IMR-90 (cell line): ENCODE results near the gene NNAT. TPM values are rescaled to one million over a fixed set of nuclear protein-coding genes. Genes with fewer than 3 reads are reported as not detected.

Experiments used
- ATAC-seq: fragments of 200-7000 bp; cut with Tn5 transposase; 2 replicates; pipeline ENCODE4 v1.9.1; 2020; ENCODE audit warnings: low read depth, mild to moderate bottlenecking, moderate library complexity
- BruUV-seq: library from RNA; stranded (reverse); fragments of 400-500 nt; replicated peaks from 2 replicates; lab custom pipeline; 2021; lab: Mats Ljungman, UMichigan
- CTCF ChIA-PET: fragments of 300-600 bp; formaldehyde crosslinking; extraction: SDS; loops from one replicate; lab custom pipeline; 2021; ENCODE audit warnings: antibody characterized with exemption; lab: Yijun Ruan, JAX
- POLR2A ChIA-PET: fragments of 300-600 bp; sonication (Branson Sonifier 250); formaldehyde crosslinking; loops from one replicate; lab custom pipeline; 2022; ENCODE audit warnings: antibody characterized with exemption; ENCODE audit not compliant: unreplicated experiment; lab: Charles Lee
- DNase-seq: peaks from one replicate; pipeline ENCODE4 v3.0.0; 2013
- H2AFZ ChIP-seq: replicated peaks from 2 replicates; pipeline ENCODE3; 2013; ENCODE audit warnings: low read length, mild to moderate bottlenecking; ENCODE audit not compliant: poor library complexity
- H2AK5ac ChIP-seq: 2 replicates; pipeline ENCODE4 v1.6.1; 2013; ENCODE audit warnings: low read depth, low read length, inconsistent platforms
- H2AK9ac ChIP-seq: replicated peaks from 2 replicates; pipeline ENCODE3; 2013; ENCODE audit warnings: mild to moderate bottlenecking, low read depth, low read length, moderate library complexity; ENCODE audit not compliant: poor library complexity
- H2BK120ac ChIP-seq: 2 replicates; pipeline ENCODE4 v1.6.1; 2013; ENCODE audit warnings: low read depth, low read length, inconsistent platforms
- H2BK15ac ChIP-seq: 3 replicates; pipeline ENCODE4 v1.6.1; 2013; ENCODE audit warnings: low read depth, low read length, inconsistent platforms
- H2BK20ac ChIP-seq: 2 replicates; pipeline ENCODE4 v1.6.1; 2013; ENCODE audit warnings: low read depth, mild to moderate bottlenecking, inconsistent platforms, low read length, moderate library complexity
- H2BK5ac ChIP-seq: 2 replicates; pipeline ENCODE4 v1.6.1; 2013; ENCODE audit warnings: mild to moderate bottlenecking, low read depth, low read length, inconsistent platforms; ENCODE audit not compliant: poor library complexity, severe bottlenecking
- H3K14ac ChIP-seq: replicated peaks from 2 replicates; pipeline ENCODE4 v1.6.1; 2013; ENCODE audit warnings: low read depth, low read length, inconsistent platforms
- H3K18ac ChIP-seq: 2 replicates; pipeline ENCODE4 v1.6.1; 2013; ENCODE audit warnings: low read depth, low read length, control low read depth
- H3K23ac ChIP-seq: 2 replicates; pipeline ENCODE4 v1.6.1; 2013; ENCODE audit warnings: low read depth, low read length, inconsistent platforms
- H3K27ac ChIP-seq: 2 replicates; pipeline ENCODE4 v1.5.1; 2013; ENCODE audit warnings: mild to moderate bottlenecking, control low read depth, low read length; ENCODE audit not compliant: insufficient read depth
- H3K27me3 ChIP-seq: 2 replicates; pipeline ENCODE4 v1.6.1; 2013; ENCODE audit warnings: low read length; ENCODE audit not compliant: control insufficient read depth, insufficient read depth
- H3K36me3 ChIP-seq: 2 replicates; pipeline ENCODE4 v1.6.1; 2013; ENCODE audit warnings: low read length, mixed read lengths; ENCODE audit not compliant: control insufficient read depth, insufficient read depth
- H3K4ac ChIP-seq: 2 replicates; pipeline ENCODE4 v1.6.1; 2013; ENCODE audit warnings: low read depth, low read length, inconsistent platforms
- H3K4me1 ChIP-seq: 2 replicates; pipeline ENCODE4 v1.6.1; 2013; ENCODE audit warnings: low read length, mixed read lengths; ENCODE audit not compliant: control insufficient read depth, insufficient read depth
- H3K4me2 ChIP-seq: 2 replicates; pipeline ENCODE4 v1.6.1; 2013; ENCODE audit warnings: low read depth, mild to moderate bottlenecking, control low read depth, low read length, moderate library complexity
- H3K4me3 ChIP-seq: 2 replicates; pipeline ENCODE4 v1.5.1; 2013; ENCODE audit warnings: low read depth, mild to moderate bottlenecking, control low read depth, low read length, moderate library complexity; ENCODE audit not compliant: insufficient read depth
- H3K56ac ChIP-seq: 2 replicates; pipeline ENCODE4 v1.6.1; 2013; ENCODE audit warnings: low read length, inconsistent platforms; ENCODE audit not compliant: insufficient read depth; ENCODE audit errors: extremely low read depth
- H3K79me1 ChIP-seq, 2 experiments: 2 replicates each; pipeline ENCODE4 v1.6.1; 2013; ENCODE audit warnings: low read length in 2 of 2, inconsistent platforms in 1 of 2, low read depth in 1 of 2
- H3K9ac ChIP-seq: 2 replicates; pipeline ENCODE4 v1.6.1; 2013; ENCODE audit warnings: low read depth, low read length, control low read depth
- H3K9me1 ChIP-seq: 2 replicates; pipeline ENCODE4 v1.6.1; 2013; ENCODE audit warnings: low read length, inconsistent platforms; ENCODE audit not compliant: insufficient read depth
- H3K9me3 ChIP-seq: 2 replicates; pipeline ENCODE4 v1.6.1; 2013; ENCODE audit warnings: low read length; ENCODE audit not compliant: control insufficient read depth, insufficient read depth
- H4K20me1 ChIP-seq: 2 replicates; pipeline ENCODE4 v1.6.1; 2013; ENCODE audit warnings: low read length, inconsistent platforms; ENCODE audit not compliant: insufficient read depth
- H4K5ac ChIP-seq: 2 replicates; pipeline ENCODE4 v1.6.1; 2013; ENCODE audit warnings: mild to moderate bottlenecking, low read depth, low read length, control low read depth
- H4K8ac ChIP-seq, 2 experiments: 2 replicates each; pipeline ENCODE4 v1.6.1; 2013; ENCODE audit warnings: low read depth in 2 of 2, low read length in 2 of 2, control low read depth in 1 of 2, inconsistent platforms in 1 of 2
- H4K91ac ChIP-seq: 2 replicates; pipeline ENCODE4 v1.6.1; 2013; ENCODE audit warnings: low read depth, low read length, inconsistent platforms; ENCODE audit not compliant: insufficient read depth
- CEBPB ChIP-seq: IDR thresholded peaks from 2 replicates; pipeline ENCODE4 v1.6.1; 2012; ENCODE audit warnings: low read depth, low read length, improper control_type of control experiment
- CTCF ChIP-seq: conservative IDR thresholded peaks from 2 replicates; pipeline ENCODE4 v1.5.1; 2012; ENCODE audit warnings: mild to moderate bottlenecking, low read depth, low read length, improper control_type of control experiment
- FOS ChIP-seq: fragments of 150-350 bp; IDR thresholded peaks from 2 replicates; pipeline ENCODE4 v1.6.1; 2016; ENCODE audit warnings: low read depth, low read length
- MAFK ChIP-seq: IDR thresholded peaks from 2 replicates; pipeline ENCODE4 v1.6.1; 2012; ENCODE audit warnings: low read depth, low read length, improper control_type of control experiment
- NFE2L2 ChIP-seq: fragments of 150-350 bp; IDR thresholded peaks from 2 replicates; pipeline ENCODE4 v1.6.1; 2016; ENCODE audit warnings: low read depth, mild to moderate bottlenecking, low read length
- WGBS, 2 experiments: methylation state at CpG; one replicate each; pipeline versions ENCODE4 v1.1.5 to v1.1.7; 2013; ENCODE audit warnings: missing lambda C conversion rate in 2 of 2; ENCODE audit not compliant: insufficient read length in 1 of 2; ENCODE audit errors: extremely low coverage in 2 of 2; 5-methylcytosine and 5-hydroxymethylcytosine counted together
- dilution Hi-C: fragments of 300-500 bp; cut with HindIII; formaldehyde crosslinking; loops from one replicate; pipeline ENCODE4 v1.14.3; 2018; ENCODE audit warnings: low sequenced_read_pairs; ENCODE audit not compliant: unreplicated experiment
- in situ Hi-C: fragments of 300-500 bp; cut with MboI; formaldehyde crosslinking; loops from 3 replicates; pipeline ENCODE4 v1.14.3; 2019; ENCODE audit warnings: low sequenced_read_pairs, inconsistent platforms, mixed read lengths
- intact Hi-C: fragments of 100-400 bp; cut with micrococcal nuclease; formaldehyde crosslinking; loops from 2 replicates; pipeline ENCODE4 v1.10.0; 2022
- polyA plus RNA-seq, 3 experiments: library from polyadenylated mRNA; depleted of rRNA; stranded (reverse); fragments of >200 nt; gene quantifications; 2 replicates each; pipeline ENCODE4 v1.2.3, GENCODE V29; 2012; ENCODE audit warnings: low replicate concordance in 1 of 3
- total RNA-seq: library from RNA; depleted of rRNA; stranded (reverse); fragments of >200 nt; gene quantifications from 2 replicates; pipeline ENCODE4 v1.2.3, GENCODE V29; 2012

The NNAT gene
- total and polyA plus RNA-seq, 2 of the 4 experiments (the other 2 are of a cell fraction) = 2.0 to 6.5 TPM

- Histone ChIP-seq H3K9me3 (no peaks in the 10 kb centered on the region), H3K9me1 (peaks cover 16% of the 10 kb centered on the region), H3K18ac (no peak overlapping the region), H4K5ac (no peak overlapping the region), H3K23ac (no peak overlapping the region), H3K9ac (no peak overlapping the region), H3K4me3 (no peak overlapping the region), H3K27me3 (no peaks in the 10 kb centered on the region), H3K27ac (no peak overlapping the region), H4K91ac (no peak overlapping the region), H3K14ac (no peak overlapping the region), H2BK20ac (no peak overlapping the region), H3K4me1 (peaks cover 11% of the 10 kb centered on the region), H2AK9ac (peak overlapping the region; percentile 86), H3K4me2 (no peak overlapping the region), H4K8ac (no peak overlapping the region), H3K36me3 (no peaks in the 10 kb centered on the region), H3K79me1 (peaks cover 13 to 42% of the 10 kb centered on the region in 2 experiments), H2AFZ (no peak overlapping the region), H3K4ac (no peak overlapping the region), H3K56ac (no peak overlapping the region), H2BK15ac (no peak overlapping the region), H4K20me1 (peaks cover 25% of the 10 kb centered on the region), H2BK5ac (no peak overlapping the region), H2BK120ac (no peak overlapping the region), H2AK5ac (no peak overlapping the region)
- intact Hi-C loops (loop anchor here (5.0 kb wide), 1 partner anchor 122 kb away; no protein-coding TSS in a partner anchor), in situ Hi-C loops (loop anchor here (5.0 kb wide), 1 partner anchor 137 kb away; no protein-coding TSS in a partner anchor), dilution Hi-C loops (no loop called here)
- no TSS peak for BruUV-seq
- ChIA-PET CTCF (no interaction called here), POLR2A (no interaction called here)
- WGBS, 2 experiments = 80% methylated on average over 6 of the region's 8 CpGs; no CpG with 5 or more reads in 1 of the 2 experiments
- TF ChIP-seq CTCF = no peak
- TF ChIP-seq NFE2L2 = no peak
- TF ChIP-seq CEBPB = no peak
- TF ChIP-seq MAFK = no peak
- no peak for TF ChIP-seq FOS
- ATAC-seq (no peak), DNase-seq (no peak)
These were observed 8.3 kb downstream of the NNAT start for GRCh38 chr20:37529214-37529967.
